NCI-H187 (cell line): ENCODE results near the gene TMEM79.

ENCODE experiments used
- DNase-seq, 2 experiments: peaks; one replicate each; lab custom pipeline; 2025; lab: John Stamatoyannopoulos, UW

The TMEM79 gene

DNA sequence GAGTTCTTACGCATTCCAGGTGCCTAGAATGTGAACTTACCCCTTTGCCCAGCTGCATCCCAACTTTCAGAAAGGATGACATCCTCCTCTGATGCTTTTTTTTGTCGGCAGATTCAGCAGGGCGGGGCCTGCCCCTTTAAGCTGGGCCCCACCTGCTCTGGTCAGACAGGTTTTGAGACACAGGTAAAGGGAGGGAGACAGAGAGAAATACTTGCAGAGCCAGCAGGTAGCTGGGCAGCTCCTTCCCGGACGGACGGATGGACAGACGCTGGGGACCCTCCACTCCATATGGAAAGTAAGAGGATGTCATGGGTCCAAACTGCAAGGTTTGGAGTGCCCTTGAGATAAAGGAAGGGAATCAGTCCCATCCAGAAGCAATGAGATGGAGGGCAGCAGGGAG, at the start of gene TMEM79:
TMEM79 (plus strand) TSS at position 214 of the 400 bp plus-strand sequence. CDS start 902 bp downstream, outside the sequence.
- DNase-seq: no peak

- DNase-seq: no peak
Measured at GRCh38 chr1:156236164-156236563, 48.0 kb upstream of the TMEM79 start.

DNA sequence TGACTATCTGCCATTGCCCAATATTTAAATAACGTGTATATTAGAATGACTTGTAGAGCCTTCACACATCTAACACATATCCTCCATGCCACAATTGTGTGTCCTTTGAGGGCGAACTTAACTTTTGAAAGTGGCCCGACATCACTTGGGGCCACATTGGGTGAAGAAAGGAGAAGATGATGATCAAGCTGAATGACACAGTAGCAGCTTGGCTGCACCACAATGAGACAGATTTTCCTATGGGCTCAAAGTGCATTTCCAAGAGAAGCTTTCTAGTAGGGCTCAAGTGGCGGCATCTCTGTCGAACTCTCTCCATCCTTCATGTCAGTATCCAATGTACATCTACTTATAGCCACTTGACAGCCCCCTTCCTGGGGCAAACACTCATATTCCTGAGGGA, 45.9 kb upstream of the TMEM79 start:
- DNase-seq: no peak

DNA sequence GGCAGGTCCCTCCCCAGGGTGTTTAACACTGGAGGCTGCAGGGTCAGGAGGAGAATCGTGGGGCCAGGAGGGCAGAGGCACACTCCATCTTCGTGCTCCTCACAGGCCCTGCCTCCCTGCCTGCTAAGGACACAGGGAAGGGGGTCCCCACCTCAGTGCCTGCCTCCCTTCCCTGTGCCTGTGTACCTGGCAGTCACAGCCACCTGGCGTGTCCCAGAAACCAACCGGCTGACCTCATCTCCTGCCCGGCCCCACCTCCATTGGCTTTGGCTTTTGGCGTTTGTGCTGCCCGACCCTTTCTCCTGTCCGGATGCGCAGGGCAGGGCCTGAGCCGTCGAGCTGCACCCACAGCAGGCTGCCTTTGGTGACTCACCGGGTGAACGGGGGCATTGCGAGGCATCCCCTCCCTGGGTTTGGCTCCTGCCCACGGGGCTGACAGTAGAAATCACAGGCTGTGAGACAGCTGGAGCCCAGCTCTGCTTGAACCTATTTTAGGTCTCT, 42.8 kb upstream of the TMEM79 start:
- DNase-seq: no peak

- DNase-seq: no peak
Measured at GRCh38 chr1:156241926-156242325, 42.2 kb upstream of the TMEM79 start, which contains the start of gene BGLAP. Gene BGLAP, plus strand, starts transcription at chr1:156242184. Its CDS starts 48 bp downstream, at chr1:156242232.

DNA sequence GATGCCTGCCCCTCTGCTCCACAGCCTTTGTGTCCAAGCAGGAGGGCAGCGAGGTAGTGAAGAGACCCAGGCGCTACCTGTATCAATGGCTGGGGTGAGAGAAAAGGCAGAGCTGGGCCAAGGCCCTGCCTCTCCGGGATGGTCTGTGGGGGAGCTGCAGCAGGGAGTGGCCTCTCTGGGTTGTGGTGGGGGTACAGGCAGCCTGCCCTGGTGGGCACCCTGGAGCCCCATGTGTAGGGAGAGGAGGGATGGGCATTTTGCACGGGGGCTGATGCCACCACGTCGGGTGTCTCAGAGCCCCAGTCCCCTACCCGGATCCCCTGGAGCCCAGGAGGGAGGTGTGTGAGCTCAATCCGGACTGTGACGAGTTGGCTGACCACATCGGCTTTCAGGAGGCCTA, 41.4 kb upstream of the TMEM79 start:
- no peak for DNase-seq

DNA sequence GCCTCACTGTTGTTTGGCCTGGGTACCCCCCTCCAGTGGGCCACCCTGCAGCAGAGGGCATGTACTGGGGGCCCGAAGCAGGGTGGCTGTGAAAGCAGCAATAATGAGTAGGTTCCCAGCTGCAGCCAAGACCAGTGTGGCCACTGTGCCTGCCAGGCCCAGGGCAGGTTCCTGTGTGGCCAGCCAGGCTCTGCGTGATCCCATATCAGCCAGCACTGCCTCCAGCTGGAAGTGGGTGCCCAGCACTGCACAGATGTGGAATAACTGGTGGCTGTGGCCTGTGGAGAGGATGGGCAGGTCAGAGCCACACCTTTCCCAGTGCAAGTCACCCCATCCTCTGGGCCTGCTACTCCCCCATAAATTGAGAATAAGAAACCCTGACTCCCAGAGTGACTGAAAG, 40.0 kb upstream of the TMEM79 start:
- DNase-seq: no peak

DNA sequence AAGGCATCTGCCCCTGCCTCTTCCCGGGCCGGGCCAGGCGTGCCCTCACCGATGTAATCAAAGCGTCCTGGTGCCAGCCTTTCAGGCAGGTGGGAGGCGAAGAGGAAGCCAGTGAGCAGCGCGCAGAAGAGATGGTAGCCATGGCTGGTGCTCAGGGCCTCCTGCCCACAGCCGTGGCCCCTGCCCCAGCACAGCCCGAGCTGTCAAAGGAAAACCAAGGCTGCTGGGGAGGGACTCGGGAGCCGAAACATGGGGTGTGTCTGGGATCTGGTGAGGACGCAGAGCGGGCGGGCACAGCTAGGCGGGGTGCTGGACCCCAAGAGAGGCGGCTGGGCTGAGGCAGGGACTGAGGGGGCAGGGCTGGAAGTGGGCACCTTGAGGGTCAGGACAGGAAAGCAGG, 39.4 kb upstream of the TMEM79 start:
- no peak for DNase-seq

DNA sequence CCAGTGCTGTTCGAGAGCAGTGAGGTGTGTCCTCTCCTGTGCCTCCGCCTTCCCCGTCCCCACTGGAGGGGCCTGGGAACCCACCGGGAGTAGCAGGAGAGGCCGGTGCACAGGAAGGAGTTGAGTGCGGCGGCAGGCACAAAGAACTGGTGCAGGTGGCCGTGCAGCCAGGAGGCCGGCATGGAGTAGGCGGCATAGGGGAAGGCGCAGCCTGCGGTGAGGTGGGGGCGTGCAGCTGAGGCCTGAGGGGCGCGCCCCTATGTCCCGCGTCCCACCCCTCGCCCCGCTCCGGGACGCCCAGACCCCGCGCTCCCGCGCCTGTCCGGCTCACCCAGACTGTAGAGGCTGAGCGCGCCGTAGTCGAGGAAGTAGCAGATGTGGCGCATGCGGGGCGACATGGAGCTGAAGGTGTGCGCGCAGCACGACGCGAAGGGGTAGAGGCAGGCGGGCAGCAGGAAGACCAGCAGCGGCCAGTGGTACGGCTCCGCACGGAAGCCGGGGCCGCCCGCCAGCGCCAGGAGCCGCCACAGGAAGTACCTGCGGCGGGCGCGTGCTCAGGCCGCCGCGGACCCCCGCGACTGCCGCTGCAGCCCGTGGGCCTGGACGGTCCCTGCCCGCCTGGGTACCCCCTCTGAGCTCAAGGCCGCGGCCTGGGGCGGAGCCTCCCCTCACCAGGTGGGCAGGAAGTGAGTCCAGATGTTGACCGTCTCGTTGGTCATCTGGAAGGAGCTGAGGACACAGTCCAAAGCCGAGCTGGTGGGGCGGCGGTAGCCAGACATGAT, 38.5 kb upstream of the TMEM79 start:
- no peak for DNase-seq

DNA sequence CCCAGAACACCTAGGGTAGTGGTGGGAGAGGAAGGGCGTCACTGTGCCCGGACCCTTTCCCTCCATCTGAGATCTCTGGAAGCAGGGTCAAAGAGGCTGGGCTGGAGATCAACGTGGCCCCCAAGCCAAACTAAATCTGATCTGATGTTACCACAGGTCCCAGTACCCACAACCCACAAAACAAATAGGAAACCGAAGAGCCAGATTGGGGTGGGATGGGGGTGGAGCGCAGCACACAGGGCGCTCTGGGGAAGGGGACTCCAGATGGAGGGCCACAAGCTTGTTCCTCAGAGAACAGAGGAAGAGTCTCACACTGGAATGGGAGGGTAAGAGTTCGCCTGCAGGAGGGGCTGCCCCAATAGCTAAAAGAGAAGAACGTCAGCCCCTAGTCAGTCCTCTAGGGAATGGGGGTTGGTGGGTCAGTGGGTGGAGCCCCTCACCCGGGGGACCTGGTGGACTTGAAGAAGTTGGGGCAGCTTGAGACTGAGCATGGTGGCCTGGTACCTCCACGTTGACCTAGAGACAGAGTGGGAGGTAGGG, 37.8 kb upstream of the TMEM79 start:
- no peak for DNase-seq

GRCh38 chr1:156246781-156247459, 37.2 kb upstream of the TMEM79 start:
- no peak for DNase-seq

- DNase-seq: no peak
Measured at GRCh38 chr1:156247460-156248322, 36.4 kb upstream of the TMEM79 start, which contains the start of gene PAQR6. Gene PAQR6, minus strand, starts transcription at chr1:156248056. Its CDS starts 1,325 bp downstream, at chr1:156246731.

DNA sequence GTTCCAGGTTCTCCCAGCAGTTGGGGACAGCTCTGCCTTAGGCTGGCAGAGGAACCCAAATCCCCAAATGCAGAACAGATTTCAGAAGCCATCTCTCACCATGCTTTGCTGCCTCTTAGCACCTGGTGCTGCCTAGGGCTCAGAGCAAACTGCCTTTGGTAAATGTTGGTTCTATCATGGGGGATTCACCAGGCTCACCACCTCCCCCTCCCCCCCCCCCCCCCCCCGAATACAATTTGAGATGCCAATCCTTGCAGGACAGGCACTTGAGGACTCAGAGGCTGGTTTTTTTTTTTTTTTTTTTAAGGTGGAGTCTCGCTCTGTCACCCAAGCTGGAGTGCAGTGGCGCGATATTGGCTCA, 35.8 kb upstream of the TMEM79 start:
- no peak for DNase-seq

- DNase-seq: no peak
Measured at GRCh38 chr1:156249593-156249992, 34.5 kb upstream of the TMEM79 start.

- DNase-seq: no peak
Measured at GRCh38 chr1:156251527-156251926, 32.6 kb upstream of the TMEM79 start.

DNA sequence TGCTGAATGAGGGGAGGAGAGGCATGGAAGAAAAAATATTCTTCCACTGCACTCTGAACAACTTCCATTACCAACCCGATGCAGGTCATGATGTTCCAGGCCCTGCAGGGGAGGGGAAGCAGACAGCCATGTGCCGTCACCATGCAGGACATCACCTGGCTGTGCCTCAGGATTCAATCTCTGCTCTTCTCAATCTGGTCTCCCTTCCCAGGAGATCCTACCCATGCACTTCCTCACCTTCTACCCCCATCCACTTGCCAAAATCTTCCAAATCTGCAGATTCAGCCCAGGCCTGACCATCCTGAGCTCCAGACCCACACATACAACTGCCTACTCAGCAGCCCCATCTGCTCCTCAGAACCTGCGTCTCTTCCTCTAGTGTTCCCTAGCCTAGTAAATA, 30.5 kb upstream of the TMEM79 start:
- DNase-seq: no peak

GRCh38 chr1:156257711-156258110, 26.4 kb upstream of the TMEM79 start:
- no peak for DNase-seq

DNA sequence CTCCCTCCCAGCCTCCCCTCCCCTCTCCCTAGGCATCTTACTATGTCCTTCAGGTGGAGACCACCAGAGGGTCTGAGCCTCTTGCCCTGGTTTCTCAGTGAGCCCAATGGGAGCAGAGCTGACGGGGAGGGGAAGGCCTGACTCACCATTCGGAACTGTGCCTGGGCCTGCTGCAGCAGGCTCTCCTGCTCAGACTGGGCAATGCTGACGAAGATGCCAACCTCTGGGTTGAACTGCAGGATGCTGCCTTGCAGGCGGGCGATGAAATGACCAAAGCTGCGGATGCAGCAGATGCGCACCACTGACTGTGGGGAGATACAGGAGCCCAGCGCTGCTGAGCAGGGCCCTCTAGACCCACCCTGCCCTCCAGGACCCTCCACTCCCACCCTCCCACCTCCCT, 25.3 kb upstream of the TMEM79 start:
- no peak for DNase-seq

DNA sequence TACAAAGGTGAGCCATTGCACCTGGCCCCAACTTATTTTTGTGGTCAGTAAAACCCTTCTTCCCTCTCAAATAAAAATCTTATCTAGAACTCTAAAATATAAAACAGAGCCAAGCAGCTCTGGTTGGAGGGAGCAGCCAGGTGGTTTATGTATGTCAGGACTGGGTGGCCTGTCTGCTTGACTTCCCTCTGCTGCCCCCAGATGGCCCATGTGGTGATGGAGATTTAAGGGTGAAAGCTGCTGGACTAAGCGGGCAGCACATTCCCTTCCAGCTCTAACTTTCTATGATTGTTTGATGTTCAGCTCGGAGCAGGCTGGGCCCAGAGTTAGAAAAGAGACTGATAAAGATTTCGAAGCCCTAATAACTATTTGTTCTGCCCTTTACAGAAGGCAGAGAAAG, 24.3 kb upstream of the TMEM79 start:
- DNase-seq: no peak

- no peak for DNase-seq
Measured at GRCh38 chr1:156260896-156261295, 23.2 kb upstream of the TMEM79 start.

- DNase-seq: no peak
Measured at GRCh38 chr1:156262461-156263287, 21.5 kb upstream of the TMEM79 start.
